ENCODE results near the gene RARB.

Gene RARB

GRCh38 chr3:25621087-25621486, 193.0 kb downstream of the RARB start:
- Histone ChIP-seq H4K20me1 (peaks cover 100% of the 10 kb centered on the region), H3K27ac (no peak overlapping the region), H3K4me2 (no peak overlapping the region), H3K9me3 (no peaks in the 10 kb centered on the region), H3K27me3 (no peaks in the 10 kb centered on the region), H3K36me3 (peaks cover 92% of the 10 kb centered on the region), H3K4me1 (no peaks in the 10 kb centered on the region), H3K4me3 (no peak overlapping the region), H3K9ac (no peak overlapping the region)
- TF ChIP-seq Cebpa-rat (IDR thresholded peaks at IDR 0.05), result no peak

- Histone ChIP-seq H3K4me3 (no peak overlapping the region), H3K36me3 (peaks cover 96% of the 10 kb centered on the region), H3K9ac (no peak overlapping the region), H3K27ac (no peak overlapping the region), H3K4me1 (no peaks in the 10 kb centered on the region), H3K4me2 (no peak overlapping the region), H3K9me3 (no peaks in the 10 kb centered on the region), H3K27me3 (no peaks in the 10 kb centered on the region), H4K20me1 (peaks cover 100% of the 10 kb centered on the region)
- TF ChIP-seq Cebpa-rat (IDR thresholded peaks at IDR 0.05), result no peak
These were observed 203.9 kb downstream of the RARB start for GRCh38 chr3:25631989-25632388.

- Histone ChIP-seq H3K4me1 (no peaks in the 10 kb centered on the region), H3K9ac (no peak overlapping the region), H4K20me1 (peaks cover 100% of the 10 kb centered on the region), H3K4me3 (no peak overlapping the region), H3K36me3 (peaks cover 95% of the 10 kb centered on the region), H3K9me3 (no peaks in the 10 kb centered on the region), H3K27ac (no peak overlapping the region), H3K27me3 (no peaks in the 10 kb centered on the region), H3K4me2 (no peak overlapping the region)
- TF ChIP-seq Cebpa-rat (IDR thresholded peaks at IDR 0.05), result no peak
These were observed 205.9 kb downstream of the RARB start for GRCh38 chr3:25633919-25634318.

DNA sequence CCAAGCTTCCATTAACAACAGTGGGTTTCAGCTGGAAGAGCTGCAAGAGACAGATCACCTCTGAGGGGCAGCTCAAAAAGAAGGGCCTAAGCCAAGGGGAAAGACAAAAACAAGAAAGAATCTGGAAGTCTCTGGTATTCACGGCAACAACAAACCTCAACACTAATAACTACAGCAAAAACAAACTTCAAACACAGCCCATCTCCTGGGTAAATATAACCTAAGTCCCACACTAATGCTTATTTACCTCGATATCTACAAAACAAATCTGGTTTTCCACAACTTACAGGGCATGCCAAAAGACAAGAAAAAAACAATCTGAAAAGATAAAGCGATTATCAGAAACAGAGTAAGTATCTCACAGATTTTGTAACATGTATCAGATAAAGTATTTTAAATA, 207.0 kb downstream of the RARB start:
- Histone ChIP-seq H3K9ac (no peak overlapping the region), H3K4me1 (no peaks in the 10 kb centered on the region), H3K27me3 (no peaks in the 10 kb centered on the region), H3K9me3 (no peaks in the 10 kb centered on the region), H3K36me3 (peaks cover 95% of the 10 kb centered on the region), H3K4me3 (no peak overlapping the region), H3K4me2 (no peak overlapping the region), H3K27ac (no peak overlapping the region), H4K20me1 (peaks cover 100% of the 10 kb centered on the region)
- TF ChIP-seq Cebpa-rat (IDR thresholded peaks at IDR 0.05), result no peak

Measured in BLaER1 (cell line).